ENCODE measurements around the gene SAMD4B.

Gene SAMD4B

GRCh38 chr19:39352381-39353255 lies 10.4 kb downstream of the SAMD4B start:
- in situ Hi-C loops (cut with HindIII; ENCODE audit: low sequenced_read_pairs) = no loop called here
- no peak for TF ChIP-seq CTCF (IDR thresholded peaks at IDR 0.05; ENCODE audit: low read depth, low read length)
- DNase-seq (ENCODE audit: low read depth, low spot score) = no peak
- H3K4me3 ChIP-seq (ENCODE audit: low read depth, low read length) = no peak overlapping the region

GRCh38 chr19:39355253-39355652 lies 13.0 kb downstream of the SAMD4B start:
- H3K4me3 ChIP-seq (ENCODE audit: low read depth, low read length) = no peak overlapping the region
- TF ChIP-seq CTCF (IDR thresholded peaks at IDR 0.05; ENCODE audit: low read depth, low read length) = no peak
- in situ Hi-C loops (cut with HindIII; ENCODE audit: low sequenced_read_pairs) = no loop called here
- no peak for DNase-seq (ENCODE audit: low read depth, low spot score)

- in situ Hi-C loops (cut with HindIII; ENCODE audit: low sequenced_read_pairs) = no loop called here
- DNase-seq (ENCODE audit: low read depth, low spot score) = no peak
- no peak for TF ChIP-seq CTCF (IDR thresholded peaks at IDR 0.05; ENCODE audit: low read depth, low read length)
- no peak overlapping the region for H3K4me3 ChIP-seq (ENCODE audit: low read depth, low read length)
These were observed 13.9 kb downstream of the SAMD4B start for GRCh38 chr19:39356073-39356472.

- TF ChIP-seq CTCF (IDR thresholded peaks at IDR 0.05; ENCODE audit: low read depth, low read length) = no peak
- no peak for DNase-seq (ENCODE audit: low read depth, low spot score)
- no peak overlapping the region for H3K4me3 ChIP-seq (ENCODE audit: low read depth, low read length)
- in situ Hi-C loops (cut with HindIII; ENCODE audit: low sequenced_read_pairs) = no loop called here
These were observed 14.4 kb downstream of the SAMD4B start for GRCh38 chr19:39356647-39357046.

GRCh38 chr19:39359026-39359425 lies 16.8 kb downstream of the SAMD4B start:
- H3K4me3 ChIP-seq (ENCODE audit: low read depth, low read length) = no peak overlapping the region
- TF ChIP-seq CTCF (IDR thresholded peaks at IDR 0.05; ENCODE audit: low read depth, low read length) = no peak
- in situ Hi-C loops (cut with HindIII; ENCODE audit: low sequenced_read_pairs) = no loop called here
- no peak for DNase-seq (ENCODE audit: low read depth, low spot score)

- in situ Hi-C loops (cut with HindIII; ENCODE audit: low sequenced_read_pairs) = no loop called here
- no peak overlapping the region for H3K4me3 ChIP-seq (ENCODE audit: low read depth, low read length)
- no peak for DNase-seq (ENCODE audit: low read depth, low spot score)
- no peak for TF ChIP-seq CTCF (IDR thresholded peaks at IDR 0.05; ENCODE audit: low read depth, low read length)
These were observed 18.4 kb downstream of the SAMD4B start for GRCh38 chr19:39360599-39360998.

Data from astrocyte of the spinal cord (primary cell).